ENCODE data around the gene BIRC2.
A peak's percentile ranks its signal among the peaks of the same experiment; 100 is the strongest.

Gene BIRC2

GRCh38 chr11:102375720-102376399, 28.8 kb downstream of the BIRC2 start:
- DNase-seq (ENCODE audit: low read depth in 2 of 2) = no peak

GRCh38 chr11:102377891-102378290, 30.9 kb downstream of the BIRC2 start:
- no peak for DNase-seq (ENCODE audit: low read depth in 2 of 2)

- no peak for DNase-seq (ENCODE audit: low read depth in 2 of 2)
Measured at GRCh38 chr11:102378818-102379217, 31.8 kb downstream of the BIRC2 start.

GRCh38 chr11:102382384-102382783, 35.4 kb downstream of the BIRC2 start:
- DNase-seq (ENCODE audit: low read depth in 2 of 2) = no peak

GRCh38 chr11:102383839-102384238, 36.8 kb downstream of the BIRC2 start:
- no peak for DNase-seq (ENCODE audit: low read depth in 2 of 2)

- DNase-seq (ENCODE audit: low read depth in 2 of 2) = no peak
Measured at GRCh38 chr11:102384419-102385079, 37.5 kb downstream of the BIRC2 start.

- no peak for DNase-seq (ENCODE audit: low read depth in 2 of 2)
Measured at GRCh38 chr11:102385085-102386007, 38.3 kb downstream of the BIRC2 start.

- no peak for DNase-seq (ENCODE audit: low read depth in 2 of 2)
Measured at GRCh38 chr11:102386136-102386734, 39.2 kb downstream of the BIRC2 start.

- no peak for DNase-seq (ENCODE audit: low read depth in 2 of 2)
Measured at GRCh38 chr11:102387043-102387781, 40.2 kb downstream of the BIRC2 start.

- DNase-seq (ENCODE audit: low read depth in 2 of 2) = no peak
Measured at GRCh38 chr11:102389253-102389652, 42.2 kb downstream of the BIRC2 start.

GRCh38 chr11:102390667-102391465, 43.9 kb downstream of the BIRC2 start:
- DNase-seq (ENCODE audit: low read depth in 2 of 2) = peak in 1 of 2 donors; percentile 9

- no peak for DNase-seq (ENCODE audit: low read depth in 2 of 2)
Measured at GRCh38 chr11:102391549-102392237, 44.7 kb downstream of the BIRC2 start.

- no peak for DNase-seq (ENCODE audit: low read depth in 2 of 2)
Measured at GRCh38 chr11:102393272-102393730, 46.3 kb downstream of the BIRC2 start.

GRCh38 chr11:102395720-102396393, 48.8 kb downstream of the BIRC2 start:
- DNase-seq (ENCODE audit: low read depth in 2 of 2) = no peak

- DNase-seq (ENCODE audit: low read depth in 2 of 2) = no peak
Measured at GRCh38 chr11:102396708-102397563, 49.9 kb downstream of the BIRC2 start.

GRCh38 chr11:102398297-102398696, 51.3 kb downstream of the BIRC2 start:
- no peak for DNase-seq (ENCODE audit: low read depth in 2 of 2)

- DNase-seq (ENCODE audit: low read depth in 2 of 2) = no peak
Measured at GRCh38 chr11:102399189-102399588, 52.2 kb downstream of the BIRC2 start.

- DNase-seq (ENCODE audit: low read depth in 2 of 2) = no peak
Measured at GRCh38 chr11:102400603-102401002, 53.6 kb downstream of the BIRC2 start.

All from activated CD8-positive, alpha-beta memory T cell treated with anti-CD3 and anti-CD28 coated beads for 4 hours (primary cell).